GM04504 (cell line): ENCODE measurements around the gene INPP5F.
"Not testable (repeated sequence)": the region's sequence is repeated elsewhere in the genome, so short reads cannot be mapped to it uniquely, and the experiment has no call there.

Source experiments
- DNase-seq: peaks from one replicate; pipeline ENCODE4 v3.0.0-alpha.2; 2012; ENCODE audit warnings: low read depth

Gene INPP5F

DNA sequence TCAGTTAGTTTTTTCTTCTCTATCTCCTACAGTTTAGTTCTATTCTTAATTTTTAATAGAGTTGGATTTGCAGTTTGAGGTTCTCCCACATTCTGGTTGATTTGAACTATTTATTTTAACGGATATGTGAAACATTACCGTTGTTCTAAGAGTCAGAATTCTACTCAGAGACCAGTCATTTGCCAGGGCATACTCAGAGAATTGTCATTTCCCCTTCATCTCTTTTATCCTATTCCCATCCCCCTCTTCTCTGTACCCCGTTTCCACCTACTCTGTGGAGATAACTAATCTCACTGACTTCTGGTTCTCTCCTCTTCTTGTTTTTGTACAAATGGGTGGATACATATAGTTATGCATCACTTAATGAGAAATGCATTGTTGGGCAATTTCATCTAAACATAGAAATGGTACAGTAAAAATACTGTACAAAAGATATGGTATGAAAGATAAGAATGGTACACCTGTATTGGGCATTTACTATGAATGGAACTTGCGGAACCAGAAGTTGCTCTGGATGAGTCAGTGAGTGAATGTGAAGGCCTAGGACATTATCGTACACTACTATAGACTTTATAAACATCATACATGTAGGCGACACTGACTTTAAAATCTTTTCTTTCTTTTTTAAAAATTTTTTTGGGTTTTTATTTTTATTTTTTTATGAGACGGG is 53.1 kb downstream of the INPP5F start:
- no peak for DNase-seq

DNA sequence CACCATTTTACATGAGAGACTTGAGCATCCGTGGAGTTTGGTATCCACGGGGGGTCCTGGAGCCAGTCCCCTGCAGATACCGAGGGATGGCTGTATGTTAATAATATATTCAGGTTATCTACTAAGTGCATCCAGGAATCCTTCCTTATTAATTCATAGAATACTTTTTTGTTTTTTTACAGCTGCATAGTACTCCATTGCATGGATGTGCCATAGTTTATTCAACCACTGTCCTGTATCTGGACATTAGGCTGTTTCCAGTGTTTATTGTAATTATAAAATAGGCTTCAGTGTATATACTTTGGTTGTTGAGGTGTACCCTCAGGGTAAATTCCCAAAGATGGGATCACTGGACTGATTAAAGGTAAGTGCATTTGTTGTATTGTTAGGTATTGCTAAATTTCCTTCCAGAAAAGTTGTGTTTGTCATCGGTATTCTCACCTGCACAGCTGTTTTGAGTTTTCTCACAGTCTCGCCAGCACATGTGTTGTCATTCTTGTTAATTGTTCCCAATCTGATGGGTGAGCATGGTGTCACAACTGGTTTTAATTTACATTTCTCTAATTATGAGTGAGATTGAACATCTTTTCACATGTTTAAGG is 55.1 kb downstream of the INPP5F start:
- DNase-seq, result no peak

DNA sequence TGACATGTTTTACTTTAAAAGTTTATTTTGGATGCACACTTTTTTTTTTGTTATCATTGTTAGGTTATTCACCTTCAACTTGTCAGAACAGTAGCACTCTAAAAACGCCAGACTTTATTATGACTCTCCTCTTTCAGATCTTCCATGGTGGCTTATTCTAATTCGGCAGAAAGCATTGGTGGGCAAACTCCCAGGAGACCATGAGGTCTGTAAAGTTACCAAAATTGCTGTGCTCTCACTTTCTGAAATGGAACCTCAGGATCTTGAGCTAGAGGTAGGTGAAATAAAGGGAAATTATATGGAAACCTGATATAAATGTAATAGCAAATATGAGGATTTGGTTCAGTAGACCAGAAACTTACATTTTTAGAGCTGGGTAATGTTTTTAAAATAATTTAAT is 55.6 kb downstream of the INPP5F start:
- no peak for DNase-seq

GRCh38 chr10:119782981-119783664 is 57.3 kb downstream of the INPP5F start:
- DNase-seq, result no peak

DNA sequence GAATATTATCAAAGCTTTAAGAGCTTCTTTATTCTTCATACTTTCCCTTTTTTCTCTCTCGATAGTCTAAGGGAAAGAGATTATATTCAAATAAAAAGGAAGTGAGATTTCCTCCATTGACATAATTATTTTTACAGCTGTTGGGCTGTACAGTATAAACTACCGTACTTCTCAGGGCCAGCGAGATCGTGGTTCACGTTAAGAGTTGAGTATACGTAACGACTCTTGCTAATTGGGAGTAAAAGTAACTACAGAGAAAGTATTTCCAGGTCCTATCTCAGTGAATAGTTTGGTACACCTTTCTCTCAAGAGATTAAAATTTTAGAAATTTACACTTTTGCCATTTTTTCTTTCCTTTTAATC is 57.8 kb downstream of the INPP5F start:
- no peak for DNase-seq

DNA sequence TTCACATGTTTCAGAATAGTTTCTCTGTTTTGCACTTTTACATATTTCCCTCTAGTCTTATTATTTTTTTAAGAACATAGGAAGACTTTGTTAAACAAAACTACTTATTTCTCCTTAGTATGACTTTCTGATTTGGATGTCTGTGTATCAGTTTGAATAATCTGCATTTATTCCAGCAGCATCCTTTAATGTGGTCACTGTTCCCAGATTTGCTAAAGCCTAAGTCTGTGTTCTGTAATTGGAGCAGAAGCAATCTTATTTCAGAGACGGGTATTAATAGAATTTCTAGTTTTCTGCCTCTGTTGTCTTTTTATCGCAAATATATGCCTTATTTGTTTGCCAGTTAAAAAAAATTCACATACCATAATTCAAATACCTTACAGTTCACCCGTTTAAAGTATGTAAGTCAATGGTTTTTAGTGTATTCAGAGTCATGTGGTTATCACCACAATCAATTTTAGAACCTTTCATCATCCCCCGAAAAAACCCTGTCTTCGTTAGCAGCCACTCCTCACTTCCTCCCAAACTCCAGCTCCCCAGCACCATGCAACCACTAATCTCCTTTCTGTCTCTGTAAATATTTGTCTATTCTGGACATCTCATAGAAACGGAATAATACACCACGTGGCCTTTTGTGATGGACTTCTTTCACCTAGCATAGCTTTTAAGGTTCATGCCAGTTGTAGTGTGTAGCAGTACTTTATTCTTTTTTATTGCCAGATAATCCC is 58.7 kb downstream of the INPP5F start:
- no peak for DNase-seq

DNA sequence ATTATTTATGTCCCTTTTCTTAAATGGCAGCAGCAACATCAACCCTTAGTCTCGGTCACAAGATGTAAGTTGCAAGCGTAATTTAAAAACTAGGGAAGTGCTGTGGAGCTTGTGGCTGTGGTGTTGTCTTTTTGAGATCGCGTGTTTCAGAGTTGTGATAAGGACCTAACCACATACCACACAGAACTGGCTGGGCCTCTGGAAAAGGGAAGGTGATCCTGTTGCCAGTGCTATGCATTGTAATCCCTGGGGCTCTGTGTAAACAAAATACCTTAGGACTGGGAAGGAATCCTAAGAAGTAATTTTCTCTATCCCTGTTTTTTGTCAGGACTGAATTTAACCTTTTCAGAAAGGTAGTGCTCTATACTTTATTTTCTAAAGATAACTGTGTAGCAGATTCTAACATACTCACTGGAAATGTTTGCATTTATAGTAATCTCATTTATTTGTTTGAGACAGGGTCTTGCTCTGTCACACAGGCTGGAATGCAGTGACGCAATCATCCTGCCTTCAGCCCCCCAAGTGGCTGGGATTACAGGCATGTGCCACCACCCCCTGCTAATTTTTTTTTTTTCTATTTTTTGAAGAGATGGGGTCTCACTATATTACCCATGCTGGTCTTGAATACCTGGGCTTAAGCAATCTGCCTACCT is 60.4 kb downstream of the INPP5F start:
- no peak for DNase-seq

- DNase-seq, result not testable (repeated sequence)
Measured at GRCh38 chr10:119795101-119795500, 69.3 kb downstream of the INPP5F start.

- no peak for DNase-seq
Measured at GRCh38 chr10:119796039-119796438, 70.2 kb downstream of the INPP5F start.

- no peak for DNase-seq
Measured at GRCh38 chr10:119801176-119801575, 75.3 kb downstream of the INPP5F start.

- no peak for DNase-seq
Measured at GRCh38 chr10:119801998-119802538, 76.2 kb downstream of the INPP5F start.

GRCh38 chr10:119803264-119803663 is 77.4 kb downstream of the INPP5F start:
- DNase-seq, result no peak

- no peak for DNase-seq
Measured at GRCh38 chr10:119805702-119806230, 79.9 kb downstream of the INPP5F start.

- DNase-seq, result no peak
Measured at GRCh38 chr10:119806334-119807130, 80.7 kb downstream of the INPP5F start.

DNA sequence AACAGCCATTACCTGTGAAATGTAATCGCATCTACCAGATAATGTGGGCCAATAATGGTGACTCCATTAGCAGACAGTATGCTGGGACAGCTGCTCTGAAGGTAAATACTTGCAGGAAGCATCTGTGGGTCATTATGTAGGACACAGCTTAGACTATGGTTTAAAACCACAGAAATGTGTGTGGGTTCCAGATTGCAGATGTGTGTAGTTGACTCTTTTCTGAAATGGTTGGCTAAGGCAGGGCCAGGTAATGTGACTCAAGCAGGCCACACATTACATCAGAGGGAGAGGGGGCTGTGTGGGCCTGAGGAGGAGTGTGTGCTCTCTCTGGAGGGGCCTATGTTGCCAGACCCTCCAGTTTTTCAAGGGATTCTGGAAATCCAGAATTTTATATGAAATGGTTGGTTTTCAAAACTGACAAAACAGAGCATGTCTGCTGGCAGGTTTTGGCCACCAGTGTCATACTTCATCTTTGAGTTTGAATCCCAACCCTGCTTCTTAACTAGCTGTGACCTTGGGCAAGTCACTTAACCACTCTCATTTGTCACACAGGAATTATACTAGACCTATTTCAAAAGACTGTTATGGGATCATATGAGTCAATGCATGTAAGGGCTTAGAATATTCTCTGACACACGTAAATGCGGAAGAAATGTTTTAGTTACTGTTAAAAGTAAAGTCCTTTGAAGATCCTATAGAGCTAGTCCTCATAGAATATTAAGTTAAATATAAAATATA is 82.3 kb downstream of the INPP5F start:
- DNase-seq, result peak; percentile 68

DNA sequence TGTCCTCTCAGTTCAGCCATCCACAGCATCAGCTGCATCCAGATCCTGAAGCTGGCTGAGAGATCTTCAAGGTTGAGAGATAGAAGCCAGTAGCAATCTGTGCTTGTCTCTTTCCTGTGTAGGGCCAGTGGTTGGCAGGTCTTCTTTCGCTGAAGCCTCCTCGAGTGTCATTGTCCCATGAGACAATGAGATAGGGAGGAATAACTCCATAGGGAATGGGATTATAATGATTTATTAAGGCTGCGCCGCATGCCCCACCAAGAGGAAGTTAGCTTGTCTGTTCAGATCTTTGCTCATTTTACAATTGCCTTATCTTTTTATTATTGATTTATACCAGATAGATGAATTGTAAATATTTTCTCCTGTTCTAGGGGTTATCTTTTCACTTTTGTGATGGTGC is 85.3 kb downstream of the INPP5F start:
- DNase-seq, result no peak

DNA sequence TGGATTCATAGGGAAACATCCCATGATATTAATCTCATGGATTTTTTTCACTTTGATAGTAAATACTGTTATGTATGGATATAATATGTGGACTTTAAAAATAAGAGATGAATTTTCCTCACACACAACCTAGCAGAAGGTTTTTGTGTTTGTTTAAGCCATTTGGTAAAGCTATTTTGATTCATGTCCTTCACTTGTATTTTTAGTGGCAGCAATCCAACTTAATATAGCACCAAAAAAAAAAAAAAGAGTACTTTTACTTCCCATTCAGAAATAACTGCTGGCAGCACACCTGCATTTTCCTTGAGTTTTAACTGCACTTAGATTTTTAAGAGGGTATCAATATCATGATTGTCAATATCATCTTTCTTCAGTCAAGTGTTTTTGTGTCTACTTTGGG is 86.8 kb downstream of the INPP5F start:
- DNase-seq, result no peak

DNA sequence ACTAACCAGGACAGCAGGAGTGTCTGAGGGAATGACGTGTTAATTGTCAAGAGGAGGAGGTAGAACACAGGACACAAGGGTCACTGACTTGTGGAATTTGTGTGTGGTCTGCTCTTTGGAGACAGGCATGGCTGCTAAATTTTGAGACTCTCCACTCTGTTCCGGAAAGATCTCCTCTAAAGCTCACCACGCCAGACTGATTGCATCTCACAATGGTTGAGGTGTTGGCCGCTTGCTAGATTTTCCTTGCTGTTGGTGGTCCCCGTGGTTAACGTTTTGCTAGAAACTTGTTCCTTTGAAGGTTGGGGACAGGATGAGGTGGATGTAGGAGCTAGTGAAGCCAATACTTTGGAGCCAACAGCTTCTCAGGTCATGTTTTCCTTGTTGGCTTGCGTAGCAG is 89.8 kb downstream of the INPP5F start:
- no peak for DNase-seq

DNA sequence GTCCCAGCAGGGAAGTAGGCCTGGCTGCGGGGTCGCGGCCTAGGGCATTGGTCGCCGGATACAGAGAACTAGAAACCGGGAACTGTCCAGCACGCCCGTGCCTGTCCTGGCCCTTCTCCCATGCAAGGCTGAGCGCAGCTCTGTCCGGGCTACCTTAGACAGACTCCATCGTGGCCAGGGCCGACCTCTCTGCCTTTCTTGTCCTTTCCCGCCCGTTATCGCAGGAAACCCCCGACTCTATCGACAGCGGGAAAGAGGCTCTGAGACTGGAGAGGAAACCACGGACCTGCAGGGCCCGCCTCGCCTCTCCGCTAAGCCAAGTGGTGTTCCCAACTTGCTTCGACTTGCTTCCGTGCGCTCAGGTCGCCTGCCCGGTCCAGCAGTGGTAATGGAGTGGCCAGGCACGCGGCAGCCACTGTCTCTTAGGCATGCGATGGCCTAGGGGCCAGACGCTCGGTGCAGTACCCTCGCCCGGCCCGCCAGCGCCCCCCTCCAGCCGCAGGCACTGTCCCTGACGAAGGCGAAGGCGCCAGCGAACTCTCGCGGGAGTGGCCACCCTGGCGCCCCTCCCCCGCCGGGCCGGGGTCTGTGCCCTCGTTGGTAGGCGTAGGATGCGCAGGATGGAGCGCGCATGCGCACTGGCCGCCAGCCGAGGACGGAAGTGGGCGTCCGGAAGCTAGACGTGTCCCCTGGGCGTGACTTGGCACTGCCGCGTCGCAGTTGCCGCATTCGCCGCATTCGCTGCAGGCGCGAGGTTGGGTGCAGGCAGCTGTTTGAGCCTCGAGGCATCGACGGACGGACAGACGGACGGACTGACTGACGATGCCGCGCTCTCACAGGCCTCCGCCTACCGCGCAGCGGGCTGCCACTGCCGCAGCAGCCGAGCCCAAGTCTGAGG is 92.4 kb downstream of the INPP5F start:
- no peak for DNase-seq
